Pons (tissue), 1 donor: Measurements from ENCODE around the gene LRRC4C.
A peak's percentile ranks its signal among the peaks of the same experiment; 100 is the strongest.

ENCODE experiments used
- DNase-seq: peaks from one replicate; pipeline ENCODE4 v3.0.0-alpha.2; 2016; ENCODE audit warnings: low spot score

LRRC4C gene

DNA sequence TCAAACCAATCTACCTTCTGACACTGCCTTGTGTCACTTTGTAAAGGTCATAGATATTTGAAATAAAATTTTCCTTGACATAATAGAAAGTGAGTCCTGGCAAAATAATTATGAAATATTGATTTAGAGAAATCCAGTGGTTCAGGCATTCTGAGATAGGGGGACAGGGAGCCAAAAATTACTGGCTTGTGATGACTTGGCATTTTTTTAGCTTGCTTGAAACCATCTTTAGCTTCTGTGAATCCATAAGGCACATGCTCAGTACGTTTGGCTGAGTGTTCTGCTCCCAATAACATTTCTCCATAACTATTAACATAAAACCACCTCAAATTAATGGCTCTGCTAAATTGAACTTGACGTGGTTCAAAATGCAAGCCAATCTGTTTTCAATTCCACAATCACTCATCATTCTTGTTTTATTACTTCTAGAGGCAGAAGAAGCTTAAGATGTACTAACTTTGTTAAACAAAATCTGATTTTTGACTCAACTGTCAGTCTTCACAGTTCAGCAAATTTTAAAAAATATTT lies 209.0 kb downstream of the LRRC4C start:
- DNase-seq = no peak

DNA sequence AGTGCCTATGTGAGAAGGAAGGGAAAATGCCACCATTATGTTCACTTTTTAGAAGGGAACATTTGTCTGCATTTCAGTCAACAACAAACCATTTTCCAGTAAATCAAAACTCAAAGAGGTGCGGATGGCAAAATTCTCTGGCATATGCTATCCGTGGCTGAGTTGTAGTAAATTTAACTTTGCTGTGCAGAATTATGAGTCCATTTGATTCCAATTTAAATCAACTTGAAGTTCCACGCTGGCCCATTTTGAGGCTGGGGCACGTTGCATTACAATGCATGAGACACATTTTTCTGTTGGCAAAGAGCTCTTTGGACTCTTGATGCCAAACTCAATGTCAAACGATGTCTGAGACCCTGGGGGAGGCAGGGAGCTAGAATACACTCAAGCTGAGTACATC lies 211.8 kb downstream of the LRRC4C start:
- no peak for DNase-seq

GRCh38 chr11:41246399-41246745 lies 213.1 kb downstream of the LRRC4C start:
- no peak for DNase-seq

DNA sequence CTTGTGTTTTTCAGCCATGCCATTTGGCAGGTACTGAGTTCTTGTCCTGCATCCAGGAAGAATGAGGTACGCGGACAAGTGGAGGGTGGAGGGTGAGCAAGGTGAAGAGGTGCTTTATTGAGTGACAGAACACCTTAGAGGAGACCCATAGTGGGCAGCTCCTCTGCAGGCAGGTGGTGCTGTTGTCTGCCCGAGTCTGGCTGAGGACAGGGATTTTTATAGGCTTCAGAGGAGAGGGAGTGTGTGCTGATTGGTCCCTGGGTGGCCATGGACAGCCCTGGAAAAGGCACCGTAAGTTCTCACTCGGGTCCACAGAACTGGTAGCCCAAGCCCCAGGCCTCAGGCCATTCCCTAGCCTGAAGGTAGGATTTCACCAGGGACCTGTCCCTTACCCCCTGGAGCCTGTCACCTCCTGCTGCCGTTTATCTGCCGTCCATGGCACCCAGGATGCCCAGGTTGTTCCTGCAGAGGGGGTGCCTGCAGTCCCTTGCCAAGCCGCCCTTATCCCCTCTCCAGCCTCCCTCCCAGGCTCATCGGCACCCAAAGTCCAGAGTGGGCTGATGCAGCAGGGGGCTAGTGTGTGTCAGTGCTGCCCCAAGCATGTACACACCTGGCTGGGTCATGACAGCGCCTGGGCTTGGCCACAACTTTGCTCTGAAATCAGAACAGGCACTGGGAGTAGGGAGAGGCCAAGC lies 213.6 kb downstream of the LRRC4C start:
- no peak for DNase-seq

- DNase-seq = no peak
Measured at GRCh38 chr11:41245184-41245583, 214.3 kb downstream of the LRRC4C start.

DNA sequence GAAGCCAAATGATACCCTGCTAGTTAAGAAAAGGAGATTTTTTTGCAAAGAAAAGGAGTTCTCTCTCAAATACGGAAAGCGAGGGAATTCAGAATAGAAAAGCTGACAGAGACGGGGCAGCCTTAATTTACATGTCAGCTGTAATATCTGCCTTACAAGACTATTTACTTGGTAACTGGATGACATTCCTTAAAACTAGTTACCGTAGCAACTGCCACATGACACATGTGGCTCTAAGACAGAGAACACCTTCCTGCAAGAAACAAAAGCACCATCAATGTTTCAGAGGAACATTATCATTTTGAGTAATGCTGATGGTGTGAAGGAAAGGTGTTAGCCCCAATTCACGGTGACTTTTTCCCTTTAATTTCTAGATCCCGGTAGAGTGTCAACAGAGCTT lies 222.1 kb downstream of the LRRC4C start:
- DNase-seq = no peak

GRCh38 chr11:41235668-41236067 lies 223.8 kb downstream of the LRRC4C start:
- no peak for DNase-seq

DNA sequence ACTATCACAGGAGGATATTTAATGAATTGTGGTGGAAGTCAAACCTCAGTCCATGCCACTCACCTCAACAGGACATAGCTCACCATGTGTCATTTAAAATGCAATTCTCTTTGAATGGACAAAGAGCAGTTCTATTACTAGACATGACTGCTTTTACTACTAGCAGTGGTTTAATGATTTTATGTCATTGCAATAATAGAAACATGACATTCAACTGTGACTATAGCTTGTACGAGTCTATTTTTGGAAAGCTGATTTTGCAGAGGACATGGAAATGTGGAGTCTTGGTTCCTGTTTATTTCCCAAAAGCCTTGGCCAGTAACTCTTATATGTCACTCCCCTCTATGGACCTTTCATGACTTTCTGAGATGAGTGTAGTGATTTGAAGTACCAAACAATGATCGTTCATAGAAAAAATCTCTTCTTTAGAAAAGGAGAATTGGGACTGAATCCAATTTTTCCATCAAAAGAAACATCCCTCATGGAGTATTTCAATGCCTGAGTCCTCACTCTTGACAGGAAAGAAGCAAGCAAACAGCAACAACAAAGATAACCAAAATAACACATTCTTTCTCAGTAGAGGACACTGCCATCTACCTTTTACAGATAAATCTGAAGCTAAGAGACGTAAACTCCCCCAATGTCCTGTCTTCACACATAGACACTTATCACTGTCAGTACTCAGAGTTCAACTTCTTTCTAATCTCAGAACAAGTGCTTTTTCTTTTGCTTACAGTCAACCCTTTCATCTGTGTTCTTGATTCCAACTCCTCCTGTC lies 233.4 kb downstream of the LRRC4C start:
- peak; percentile 12 for DNase-seq

- DNase-seq = peak; percentile 69
Measured at GRCh38 chr11:41222236-41222635, 237.2 kb downstream of the LRRC4C start.

GRCh38 chr11:41206388-41206787 lies 253.1 kb downstream of the LRRC4C start:
- DNase-seq = no peak

GRCh38 chr11:41201156-41201555 lies 258.3 kb downstream of the LRRC4C start:
- peak; percentile 56 for DNase-seq

GRCh38 chr11:41190437-41191082 lies 268.9 kb downstream of the LRRC4C start:
- no peak for DNase-seq

DNA sequence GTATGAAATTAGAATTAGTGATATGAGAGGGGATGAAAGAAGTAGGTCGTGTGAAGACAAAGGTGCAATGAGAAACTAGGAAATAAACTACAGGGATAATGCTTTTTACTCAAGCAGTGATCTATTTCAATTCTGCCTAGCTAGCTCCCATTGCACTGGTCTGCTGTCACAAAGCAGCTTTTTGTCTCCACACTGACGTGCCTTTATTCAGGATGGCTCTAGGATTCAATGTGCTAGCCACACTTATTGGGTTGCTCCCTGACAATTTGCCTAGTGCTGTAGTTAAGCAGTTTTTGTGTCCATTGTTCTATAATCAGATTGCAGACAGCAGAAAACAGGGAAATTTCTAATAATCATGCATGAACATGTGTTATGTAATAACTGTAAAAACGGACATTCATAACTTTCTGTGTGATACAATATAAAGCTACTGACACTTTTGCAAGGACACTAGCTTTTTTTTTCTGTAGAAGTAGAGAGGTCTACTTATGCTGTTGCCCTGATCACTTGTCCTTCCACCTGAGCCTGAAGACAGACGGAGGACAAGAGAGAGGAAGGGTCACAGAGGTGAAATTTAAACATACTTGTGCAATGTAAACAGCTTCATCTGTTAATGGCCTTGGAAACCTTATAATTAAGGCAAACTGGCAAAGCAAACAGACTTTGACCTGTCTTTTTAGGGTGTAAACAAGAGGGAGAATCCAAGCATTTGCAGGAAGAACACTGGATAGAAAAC lies 269.6 kb downstream of the LRRC4C start:
- DNase-seq = peak; percentile 90

DNA sequence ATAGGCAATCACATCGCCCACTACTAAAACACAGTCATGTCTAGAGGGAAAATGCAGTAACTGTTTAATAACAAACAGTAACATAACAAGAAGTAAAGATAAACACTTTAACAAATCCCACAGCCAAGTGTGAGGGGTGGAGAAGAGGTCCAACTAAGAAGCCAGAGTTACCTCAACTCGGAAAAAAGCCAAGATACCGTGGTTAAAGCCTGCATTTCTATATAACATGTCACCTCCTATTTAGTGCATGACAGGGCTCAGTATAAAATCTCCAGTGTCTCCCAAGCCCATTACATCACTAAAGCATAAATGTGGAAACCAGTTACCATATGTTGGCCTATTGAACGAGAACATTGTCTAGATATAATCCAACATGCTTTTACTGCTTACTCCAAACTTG lies 281.7 kb downstream of the LRRC4C start:
- no peak for DNase-seq

GRCh38 chr11:41175304-41175972 lies 284.0 kb downstream of the LRRC4C start:
- DNase-seq = peak; percentile 26

DNA sequence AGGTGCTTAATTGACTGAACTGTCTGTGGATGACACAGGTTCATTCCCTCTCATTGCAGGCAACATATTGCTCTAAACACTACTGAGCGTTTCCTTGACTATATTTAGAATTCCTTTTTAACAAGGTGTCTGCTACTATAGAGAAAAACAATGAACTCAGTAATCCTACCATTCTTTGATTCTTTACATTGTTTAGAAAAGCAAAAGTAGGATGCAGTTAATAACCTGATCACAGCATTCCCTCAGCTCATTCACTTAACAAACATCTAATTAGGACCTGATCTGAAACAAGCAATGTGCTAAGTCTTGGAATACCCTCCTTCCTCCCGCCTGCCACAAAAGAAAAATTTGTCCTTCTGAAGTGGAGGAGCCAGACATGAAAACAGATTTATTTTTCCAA lies 313.1 kb downstream of the LRRC4C start:
- DNase-seq = no peak

DNA sequence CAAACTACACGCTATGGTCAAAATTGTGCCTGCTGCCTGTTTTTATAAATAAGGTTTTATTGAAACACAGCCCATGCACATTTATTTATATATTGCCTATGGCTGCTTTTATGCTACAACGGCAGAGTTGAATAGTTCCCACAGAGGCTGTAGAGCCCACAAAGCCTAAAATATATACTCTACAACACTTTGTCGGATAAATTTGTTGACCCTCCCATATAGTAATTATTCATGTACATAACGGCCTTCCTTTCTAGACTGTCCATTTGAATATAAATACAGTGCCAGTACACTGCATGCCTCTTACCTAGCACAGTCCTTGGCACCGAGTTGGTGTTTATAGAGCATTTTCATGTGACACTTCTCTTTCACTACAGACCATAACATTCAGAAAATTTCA lies 314.0 kb downstream of the LRRC4C start:
- no peak for DNase-seq

- DNase-seq = no peak
Measured at GRCh38 chr11:41134971-41135370, 324.5 kb downstream of the LRRC4C start.

GRCh38 chr11:41133023-41133422 lies 326.4 kb downstream of the LRRC4C start:
- no peak for DNase-seq

DNA sequence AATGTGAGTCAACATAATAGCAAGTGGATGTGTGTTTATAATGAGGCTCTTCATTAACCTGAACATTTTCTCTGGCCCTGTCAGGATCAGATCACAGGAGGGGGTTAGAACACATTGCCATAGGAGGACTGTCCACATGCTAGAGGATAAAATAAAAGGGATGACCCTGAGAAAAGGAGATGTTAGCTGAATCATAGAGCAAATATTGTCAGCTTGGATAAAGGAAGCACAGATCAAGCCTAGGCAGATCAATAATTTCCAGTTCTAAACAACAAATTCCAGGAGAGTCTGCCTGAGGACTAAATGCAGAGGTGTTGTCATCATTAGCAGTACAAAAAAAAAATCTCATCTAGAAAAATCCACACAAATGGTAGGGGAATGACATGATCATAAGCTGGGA lies 337.9 kb downstream of the LRRC4C start:
- DNase-seq = no peak

DNA sequence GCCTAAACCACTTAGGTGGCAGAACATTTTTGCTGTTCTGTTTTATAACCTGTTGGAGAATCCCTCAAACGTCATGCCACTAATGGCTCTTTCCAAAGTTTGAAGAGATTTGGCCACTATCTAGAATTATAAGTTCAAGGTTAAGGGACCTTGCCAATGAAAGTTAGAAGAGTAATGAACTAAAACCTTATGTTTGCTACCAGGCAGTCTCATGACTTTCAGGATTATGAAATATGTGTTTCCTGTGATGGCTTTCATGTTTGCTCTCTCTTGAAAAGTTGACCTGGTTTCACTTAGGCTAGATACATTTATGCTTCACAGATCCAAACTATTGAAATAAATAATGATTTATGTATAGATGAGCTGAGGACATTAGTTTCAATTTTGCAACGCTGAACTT lies 340.0 kb downstream of the LRRC4C start:
- DNase-seq = no peak

DNA sequence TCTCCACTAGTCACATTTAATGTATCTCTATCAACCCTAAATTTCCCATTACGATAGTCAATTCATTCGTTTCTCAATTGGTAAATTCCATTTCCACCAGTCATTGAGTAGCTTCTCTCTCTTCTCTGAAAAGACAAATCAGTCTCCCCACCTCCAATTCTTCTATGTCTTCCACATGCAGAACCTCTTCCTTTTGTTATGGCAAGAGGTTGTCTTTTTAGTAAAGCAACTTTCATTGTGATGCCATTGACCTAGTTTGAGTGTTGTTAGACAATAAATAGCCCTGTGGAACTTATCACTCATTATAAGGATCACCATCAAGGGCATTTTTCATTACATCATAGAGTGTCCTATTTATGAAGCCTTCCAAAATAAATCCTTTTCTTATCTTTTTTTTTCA lies 340.9 kb downstream of the LRRC4C start:
- no peak for DNase-seq
